HG02870 (cell line): Measurements from ENCODE around the gene SSH3.
"Not testable (repeated sequence)": the region's sequence is repeated elsewhere in the genome, so short reads cannot be mapped to it uniquely, and the experiment has no call there.

Experiments
- ATAC-seq: cut with Tn5 transposase; IDR thresholded peaks from one replicate; pipeline ENCODE4 v1.9.1; 2021; ENCODE audit warnings: mild to moderate bottlenecking, moderate library complexity; ENCODE audit not compliant: unreplicated experiment

SSH3 gene

GRCh38 chr11:67303132-67303834, at the start of gene SSH3:
Gene SSH3 (plus strand): TSS chr11:67303530. CDS start chr11:67303626, 96 bp downstream.
- ATAC-seq = no peak

- no peak for ATAC-seq
Observed at GRCh38 chr11:67253872-67254624, 49.3 kb upstream of the SSH3 start.

- no peak for ATAC-seq
Observed at GRCh38 chr11:67254798-67255197, 48.5 kb upstream of the SSH3 start.

GRCh38 chr11:67255353-67255752, 48.0 kb upstream of the SSH3 start:
- no peak for ATAC-seq

GRCh38 chr11:67255864-67256263, 47.5 kb upstream of the SSH3 start:
- ATAC-seq = no peak

- ATAC-seq = no peak
Observed at GRCh38 chr11:67256477-67257135, 46.7 kb upstream of the SSH3 start.

- no peak for ATAC-seq
Observed at GRCh38 chr11:67260406-67260805, 42.9 kb upstream of the SSH3 start.

- ATAC-seq = not testable (repeated sequence)
Observed at GRCh38 chr11:67260885-67261639, 42.3 kb upstream of the SSH3 start.

GRCh38 chr11:67261640-67261945, 41.7 kb upstream of the SSH3 start:
- ATAC-seq = no peak

- no peak for ATAC-seq
Observed at GRCh38 chr11:67261946-67262681, 41.2 kb upstream of the SSH3 start.

GRCh38 chr11:67262731-67263675, 40.3 kb upstream of the SSH3 start:
- ATAC-seq = no peak

GRCh38 chr11:67264260-67264659, 39.1 kb upstream of the SSH3 start:
- ATAC-seq = no peak

GRCh38 chr11:67264877-67265632, 38.3 kb upstream of the SSH3 start:
- ATAC-seq = no peak

- no peak for ATAC-seq
Observed at GRCh38 chr11:67265633-67266448, 37.5 kb upstream of the SSH3 start.

GRCh38 chr11:67266449-67267187, 36.7 kb upstream of the SSH3 start, which contains the start of gene GRK2:
Gene GRK2 (plus strand): TSS chr11:67266473. CDS start chr11:67266700, 227 bp downstream.
- no peak for ATAC-seq

- no peak for ATAC-seq
Observed at GRCh38 chr11:67267188-67268080, 35.9 kb upstream of the SSH3 start.
